OCI-LY1 (cell line): ENCODE data around the gene RIN3.
A peak's percentile ranks its signal among the peaks of the same experiment; 100 is the strongest.

Source experiments
- H2AFZ ChIP-seq: fragments of 200-600 bp; sonication (generic), shearing (Covaris generic); 2 replicates; pipeline ENCODE4 v1.6.0; 2014; ENCODE audit warnings: antibody characterized with exemption, mild to moderate bottlenecking, low read length
- H3F3A ChIP-seq: fragments of 200-600 bp; sonication (generic), shearing (Covaris generic); 2 replicates; pipeline ENCODE4 v1.6.0; 2014; ENCODE audit warnings: mild to moderate bottlenecking, antibody characterized with exemption, low read length, moderate library complexity; ENCODE audit not compliant: insufficient read depth
- H3K27ac ChIP-seq: fragments of 200-600 bp; sonication (generic); 2 replicates; pipeline ENCODE4 v1.5.1; 2014; ENCODE audit warnings: low read length, mixed run types, mild to moderate bottlenecking, low read depth; ENCODE audit not compliant: poor library complexity, severe bottlenecking
- H3K27me3 ChIP-seq: fragments of 200-600 bp; sonication (generic); 2 replicates; pipeline ENCODE4 v1.6.0; 2014; ENCODE audit warnings: antibody characterized with exemption, mild to moderate bottlenecking, low read length, moderate library complexity; ENCODE audit not compliant: insufficient read depth
- H3K36me3 ChIP-seq: fragments of 200-600 bp; sonication (generic); 2 replicates; pipeline ENCODE4 v1.6.1; 2014; ENCODE audit warnings: mild to moderate bottlenecking, antibody characterized with exemption, low read length, moderate library complexity, mixed read lengths; ENCODE audit not compliant: insufficient read depth
- H3K4me1 ChIP-seq: fragments of 200-600 bp; sonication (generic); 2 replicates; pipeline ENCODE4 v1.5.1; 2014; ENCODE audit warnings: mild to moderate bottlenecking, low read length, moderate library complexity; ENCODE audit not compliant: insufficient read depth, severe bottlenecking
- H3K4me2 ChIP-seq: fragments of 200-600 bp; sonication (generic), shearing (Covaris generic); 2 replicates; pipeline ENCODE4 v1.6.1; 2014; ENCODE audit warnings: low read length
- H3K4me3 ChIP-seq: fragments of 200-600 bp; sonication (generic); 2 replicates; pipeline ENCODE4 v1.5.1; 2014; ENCODE audit warnings: low read length, low read depth, mild to moderate bottlenecking, mixed read lengths; ENCODE audit not compliant: poor library complexity, severe bottlenecking
- H3K79me2 ChIP-seq: fragments of 200-600 bp; shearing (Covaris generic); 2 replicates; pipeline ENCODE4 v1.6.1; 2016; ENCODE audit warnings: mixed run types, low read length, mixed read lengths; ENCODE audit not compliant: insufficient read depth
- H3K9ac ChIP-seq: fragments of 200-600 bp; sonication (generic), shearing (Covaris generic); 2 replicates; pipeline ENCODE4 v1.6.1; 2014; ENCODE audit warnings: mild to moderate bottlenecking, low read length, mixed read lengths
- H3K9me2 ChIP-seq: fragments of 200-600 bp; sonication (generic), shearing (Covaris generic); 2 replicates; pipeline ENCODE4 v1.6.1; 2014; ENCODE audit warnings: low read depth, mild to moderate bottlenecking, low read length, mixed read lengths
- H3K9me3 ChIP-seq: fragments of 200-600 bp; shearing (Covaris generic); 2 replicates; pipeline ENCODE4 v1.6.1; 2014; ENCODE audit warnings: low read length, mixed read lengths
- H4K20me1 ChIP-seq: fragments of 200-600 bp; sonication (generic), shearing (Covaris generic); 2 replicates; pipeline ENCODE4 v1.6.0; 2016; ENCODE audit warnings: mild to moderate bottlenecking, low read length; ENCODE audit not compliant: insufficient read depth
- CTCF ChIP-seq: fragments of 200-600 bp; sonication (generic), shearing (Covaris generic); IDR thresholded peaks from 2 replicates; pipeline ENCODE4 v1.5.1; 2017; ENCODE audit warnings: mild to moderate bottlenecking, antibody characterized with exemption, low read length, moderate library complexity, mixed read lengths
- EZH2 ChIP-seq: fragments of 200-600 bp; sonication (generic), shearing (Covaris generic); IDR thresholded peaks from 2 replicates; pipeline ENCODE4 v1.8.0; 2017; ENCODE audit warnings: borderline replicate concordance, mixed run types, mild to moderate bottlenecking, antibody characterized with exemption, low read length, moderate library complexity, mixed read lengths

The RIN3 gene

DNA sequence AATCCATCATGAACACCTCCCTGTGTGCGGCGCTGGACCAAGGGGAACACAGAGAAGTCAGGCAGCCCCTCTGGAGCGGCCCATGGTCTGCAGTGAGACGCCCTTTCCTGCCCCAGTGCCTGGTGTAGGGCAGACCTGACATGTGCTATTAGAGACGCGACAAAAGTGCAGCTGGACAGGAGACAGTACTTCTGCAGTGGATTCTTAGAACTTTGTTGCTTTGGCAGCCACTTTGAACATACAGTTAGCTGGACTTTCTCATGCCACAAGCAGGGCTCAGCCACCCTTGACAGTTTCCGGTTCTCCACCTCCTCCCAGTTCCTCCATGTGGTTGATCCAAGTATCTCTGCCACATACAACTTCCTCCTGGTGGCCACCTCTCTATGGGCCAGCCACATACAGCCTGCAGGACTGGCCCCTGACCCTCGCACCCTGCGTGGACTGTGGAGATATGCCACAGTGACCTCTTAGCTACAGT is 188.9 kb downstream of the RIN3 start:
- Histone ChIP-seq H3K4me3 (no peak overlapping the region), H3K4me2 (no peak overlapping the region), H3K27me3 (no peaks in the 10 kb centered on the region), H3K4me1 (no peaks in the 10 kb centered on the region), H3K36me3 (no peaks in the 10 kb centered on the region), H4K20me1 (no peaks in the 10 kb centered on the region), H2AFZ (no peak overlapping the region), H3K27ac (no peak overlapping the region), H3F3A (no peaks in the 10 kb centered on the region), H3K9ac (no peak overlapping the region), H3K9me3 (no peaks in the 10 kb centered on the region), H3K79me2 (no peaks in the 10 kb centered on the region), H3K9me2 (no peaks in the 10 kb centered on the region)
- TF ChIP-seq EZH2, result no peak
- TF ChIP-seq CTCF, result no peak

DNA sequence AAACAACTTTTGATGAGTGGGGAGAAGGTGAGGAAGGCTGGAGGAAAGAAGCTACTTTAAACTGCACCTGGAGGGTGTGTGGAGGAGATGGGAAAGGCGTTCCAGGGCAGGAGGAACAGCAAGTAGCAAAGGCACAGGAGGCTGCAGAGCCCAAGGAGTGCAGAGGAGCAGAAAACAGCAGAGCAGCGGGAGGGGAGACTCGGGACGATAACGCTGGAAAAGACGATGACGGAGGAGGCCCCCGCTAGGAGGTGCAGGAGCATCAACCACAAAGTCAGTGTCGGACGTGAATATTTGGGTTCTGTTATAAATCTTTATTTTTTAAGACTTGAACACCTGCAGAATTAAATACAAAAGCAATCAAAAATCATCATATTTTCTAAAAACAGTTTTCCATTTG is 189.9 kb downstream of the RIN3 start:
- no peaks in the 10 kb centered on the region for H3K4me1 ChIP-seq
- no peaks in the 10 kb centered on the region for H3K79me2 ChIP-seq
- no peaks in the 10 kb centered on the region for H3K36me3 ChIP-seq
- TF ChIP-seq EZH2 (no peak), CTCF (no peak)
- no peak overlapping the region for H3K4me3 ChIP-seq
- H3K27ac ChIP-seq, result no peak overlapping the region
- no peak overlapping the region for H3K4me2 ChIP-seq
- no peak overlapping the region for H3K9ac ChIP-seq
- H2AFZ ChIP-seq, result no peak overlapping the region
- H3K9me3 ChIP-seq, result no peaks in the 10 kb centered on the region
- H3K9me2 ChIP-seq, result no peaks in the 10 kb centered on the region
- no peaks in the 10 kb centered on the region for H4K20me1 ChIP-seq
- no peaks in the 10 kb centered on the region for H3K27me3 ChIP-seq
- H3F3A ChIP-seq, result no peaks in the 10 kb centered on the region

- Histone ChIP-seq H3K79me2 (no peaks in the 10 kb centered on the region), H2AFZ (no peak overlapping the region), H4K20me1 (no peaks in the 10 kb centered on the region), H3K27me3 (no peaks in the 10 kb centered on the region), H3K4me2 (peak overlapping the region; percentile 11; the same call in 1 of the 2 replicates), H3K27ac (no peak overlapping the region), H3K36me3 (no peaks in the 10 kb centered on the region), H3K9me3 (no peaks in the 10 kb centered on the region), H3K9ac (no peak overlapping the region), H3K4me1 (no peaks in the 10 kb centered on the region), H3F3A (no peaks in the 10 kb centered on the region), H3K4me3 (no peak overlapping the region), H3K9me2 (no peaks in the 10 kb centered on the region)
- TF ChIP-seq EZH2 (no peak), CTCF (no peak)
Observed at GRCh38 chr14:92704036-92704804, 190.6 kb downstream of the RIN3 start.
